Activated CD8-positive, alpha-beta memory T cell treated with anti-CD3 and anti-CD28 coated beads for 36 hours (primary cell): ENCODE results near the gene DOC2A. TPM values are rescaled to one million over a fixed set of nuclear protein-coding genes. Genes with fewer than 3 reads are reported as not detected.

ENCODE experiments used
- CTCF ChIA-PET: fragments of 350-600 bp; sonication (Branson Sonifier 250); formaldehyde crosslinking; loops from one replicate; lab custom pipeline; 2021; ENCODE audit warnings: antibody characterized with exemption; lab: Charles Lee
- POLR2A ChIA-PET: fragments of 350-600 bp; sonication (Branson Sonifier 250); formaldehyde crosslinking; loops from one replicate; lab custom pipeline; 2021; ENCODE audit warnings: antibody characterized with exemption; lab: Charles Lee
- total RNA-seq, 2 experiments: library from RNA; stranded (reverse); gene quantifications; one replicate each; pipeline ENCODE4 v1.2.3, GENCODE V29; 2021

The DOC2A gene
- total RNA-seq, 2 experiments from 2014 or later, result 0.70 to 0.84 TPM

DNA sequence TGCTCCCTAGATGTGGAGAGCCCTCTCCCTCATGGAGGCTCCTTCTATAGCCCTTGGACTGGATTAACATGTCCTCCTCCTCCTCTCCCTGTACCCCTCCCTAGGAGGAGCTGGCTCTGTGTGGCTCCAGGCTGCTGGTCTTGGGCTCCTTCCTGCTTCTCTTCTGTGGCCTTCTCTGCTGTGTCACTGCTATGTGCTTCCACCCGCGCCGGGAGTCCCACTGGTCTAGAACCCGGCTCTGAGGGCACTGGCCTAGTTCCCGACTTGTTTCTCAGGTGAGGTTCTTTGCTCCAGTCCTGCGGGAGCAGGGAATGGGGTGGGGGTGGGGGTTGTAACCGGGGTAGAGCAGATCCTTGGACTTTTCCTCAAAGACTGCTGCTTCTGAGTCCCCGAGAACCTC is 39.5 kb downstream of the DOC2A start:
- ChIA-PET CTCF (interaction anchor here (3.0 kb wide), 1 partner anchor 10 kb away, joined by 14 read pairs; the partner anchor contains the start of gene TMEM219), POLR2A (no interaction called here)

DNA sequence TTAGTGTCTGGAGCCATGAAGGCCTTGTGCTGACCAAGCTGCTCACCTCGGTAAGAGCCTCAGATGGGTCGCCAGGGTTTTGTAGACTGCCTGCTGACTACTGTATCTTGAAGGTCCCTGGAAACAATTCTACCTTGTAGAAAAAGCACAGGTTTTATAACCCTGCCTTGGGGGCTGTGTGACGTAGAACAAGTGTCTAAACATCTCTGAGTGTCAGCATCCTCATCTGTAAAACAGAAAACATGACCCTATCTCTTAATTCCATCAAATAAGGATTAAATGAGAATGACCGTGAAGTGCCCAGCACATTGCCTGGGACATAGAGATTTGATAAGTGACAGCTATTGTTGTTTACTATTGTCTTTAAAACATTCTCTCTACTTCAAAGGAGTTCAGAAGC is 42.6 kb downstream of the DOC2A start:
- CTCF ChIA-PET, result no interaction called here
- POLR2A ChIA-PET, result no interaction called here

DNA sequence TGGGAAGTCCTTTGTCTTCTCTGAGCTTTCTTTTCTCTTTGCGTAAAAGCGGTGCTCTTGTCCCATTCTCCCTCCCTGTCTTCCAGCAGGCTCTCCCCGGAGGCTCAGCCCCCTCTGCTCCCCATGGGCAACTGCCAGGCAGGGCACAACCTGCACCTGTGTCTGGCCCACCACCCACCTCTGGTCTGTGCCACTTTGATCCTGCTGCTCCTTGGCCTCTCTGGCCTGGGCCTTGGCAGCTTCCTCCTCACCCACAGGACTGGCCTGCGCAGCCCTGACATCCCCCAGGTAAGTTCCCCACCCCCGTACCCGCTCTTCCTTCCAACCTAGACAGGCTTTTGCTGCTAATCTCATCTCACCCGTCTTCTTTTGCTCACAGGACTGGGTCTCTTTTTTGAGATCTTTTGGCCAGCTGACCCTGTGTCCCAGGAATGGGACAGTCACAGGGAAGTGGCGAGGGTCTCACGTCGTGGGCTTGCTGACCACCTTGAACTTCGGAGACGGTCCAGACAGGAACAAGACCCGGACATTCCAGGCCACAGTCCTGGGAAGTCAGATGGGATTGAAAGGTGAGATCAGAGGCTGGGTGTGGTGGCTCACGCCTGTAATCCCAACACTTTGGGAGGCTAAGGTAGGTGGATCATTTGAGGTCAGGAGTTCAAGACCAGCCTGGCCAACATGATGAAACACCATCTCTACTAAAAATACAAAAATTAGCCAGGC is 47.6 kb downstream of the DOC2A start:
- CTCF ChIA-PET, result no interaction called here
- POLR2A ChIA-PET, result interaction anchor here (1.2 kb wide), 1 partner anchor 10 kb away, joined by 5 read pairs; the partner anchor contains the start of gene TAOK2

DNA sequence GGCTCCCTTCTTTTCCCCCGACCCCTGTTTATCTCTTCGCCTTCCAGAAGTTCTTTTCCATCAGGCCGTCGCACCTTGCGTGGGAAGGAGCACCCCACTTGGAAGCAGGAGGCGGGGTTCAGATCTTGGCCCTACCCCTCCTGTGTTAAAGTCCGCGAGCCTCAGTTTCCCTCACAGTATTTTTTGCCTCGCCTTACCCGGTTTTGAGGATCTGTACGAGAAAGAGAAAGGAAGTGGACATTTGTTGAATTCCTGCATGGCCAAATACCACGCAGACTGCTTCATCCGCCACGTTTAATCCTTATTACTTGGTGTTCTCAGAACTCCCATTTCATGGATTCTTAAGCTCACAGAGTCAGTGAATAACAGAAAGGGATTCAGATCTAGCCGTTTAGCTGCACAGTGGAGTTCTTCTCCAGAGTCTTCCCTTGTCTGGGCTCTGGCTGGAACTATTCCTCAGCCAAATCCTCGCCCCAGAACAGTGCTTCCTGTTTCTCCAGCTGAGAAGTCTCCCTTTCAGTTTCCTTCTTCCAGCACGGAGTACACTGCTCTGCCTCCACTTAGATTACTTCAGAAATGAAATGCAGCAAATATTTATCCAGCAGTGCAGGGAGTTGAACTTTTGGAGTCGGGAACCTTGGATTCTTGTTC is 48.4 kb downstream of the DOC2A start:
- ChIA-PET POLR2A (interaction anchor here (0.5 to 1.5 kb wide), 4 partner anchors 10 to 1099 kb away, joined by 5 to 10 read pairs (median 7); partner anchors contain the start of genes KCTD13, SH2B1 and TAOK2), CTCF (interaction anchor here (0.8 to 2.3 kb wide), 2 partner anchors 10 to 63 kb away, joined by 4 to 14 read pairs; partner anchors contain the start of gene TAOK2)

DNA sequence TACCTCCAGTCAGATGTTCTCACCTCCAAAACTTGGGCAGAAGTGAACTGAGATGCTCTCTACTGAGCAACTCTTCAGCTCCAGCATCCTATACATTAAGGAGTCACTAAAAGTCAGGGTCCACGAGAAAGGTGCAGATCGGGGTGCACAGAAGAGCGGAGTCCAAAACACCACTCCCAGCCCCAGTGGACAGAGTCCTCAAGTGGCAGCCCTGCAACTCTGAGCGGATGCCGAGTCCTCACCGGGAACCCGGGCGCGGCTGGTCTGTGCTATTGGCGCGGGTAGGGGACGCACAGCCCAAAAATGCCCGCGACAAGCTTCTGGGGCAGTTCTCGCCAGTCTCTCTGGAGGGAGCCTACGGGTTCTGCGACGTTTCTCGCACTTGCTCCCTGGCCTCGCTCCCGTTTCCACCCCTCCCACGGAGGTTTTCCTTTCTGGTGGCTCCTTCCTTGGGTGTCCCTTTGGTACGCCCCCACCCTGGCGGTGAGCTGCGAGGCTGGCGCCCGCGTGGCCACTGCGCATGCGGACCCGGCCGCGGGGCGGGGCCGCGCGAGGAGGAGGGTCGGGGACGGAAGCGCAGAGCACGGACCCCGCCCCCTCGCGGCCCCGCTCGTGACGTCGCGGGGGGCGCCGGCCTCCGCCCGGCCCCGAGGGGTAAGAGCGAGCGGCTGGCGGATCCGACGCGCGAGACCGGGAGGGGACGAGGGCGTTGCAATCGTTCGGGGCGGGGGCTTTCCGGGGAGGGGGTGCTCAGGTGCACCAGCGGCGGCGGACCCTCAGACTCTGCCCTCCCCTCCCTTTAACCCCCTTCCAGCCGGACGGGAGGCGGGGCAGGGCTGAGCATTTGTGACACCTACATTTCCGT is 49.1 kb downstream of the DOC2A start, which contains the start of gene TMEM219:
TMEM219 (plus strand) TSS at position 601 of the 865 bp plus-strand sequence. CDS start 1,065 bp downstream, outside the sequence.
- POLR2A ChIA-PET, result interaction anchor here (0.5 to 1.5 kb wide), 5 partner anchors 11 to 1098 kb away, joined by 3 to 10 read pairs (median 7); partner anchors contain the start of genes KCTD13, SH2B1 and TAOK2
- CTCF ChIA-PET, result interaction anchor here (0.6 to 2.3 kb wide), 5 partner anchors 11 to 113 kb away, joined by 3 to 14 read pairs (median 4); partner anchors contain the start of gene TAOK2

DNA sequence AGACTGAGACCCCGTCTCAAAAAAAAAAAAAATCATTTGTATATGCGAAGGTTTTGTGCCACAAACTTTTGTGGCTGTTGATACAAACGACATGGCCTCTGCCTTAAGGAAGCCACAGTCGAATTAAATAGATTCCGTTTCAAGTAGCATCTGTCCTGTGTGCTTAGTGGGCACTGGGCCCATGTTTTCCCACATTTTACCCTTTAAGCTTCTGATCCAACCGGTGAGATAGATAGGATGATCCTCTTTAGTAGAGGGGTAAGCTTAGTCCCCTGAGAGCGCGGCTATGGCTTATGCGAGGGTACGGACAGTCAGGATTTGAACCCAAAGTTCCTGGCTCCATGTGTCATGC is 49.7 kb downstream of the DOC2A start:
- ChIA-PET CTCF (interaction anchor here (0.6 to 2.3 kb wide), 5 partner anchors 12 to 113 kb away, joined by 3 to 14 read pairs (median 7); partner anchors contain the start of gene TAOK2), POLR2A (interaction anchor here (0.6 to 1.5 kb wide), 6 partner anchors 12 to 203 kb away, joined by 3 to 10 read pairs (median 5); partner anchors contain the start of genes KCTD13 and TAOK2)

DNA sequence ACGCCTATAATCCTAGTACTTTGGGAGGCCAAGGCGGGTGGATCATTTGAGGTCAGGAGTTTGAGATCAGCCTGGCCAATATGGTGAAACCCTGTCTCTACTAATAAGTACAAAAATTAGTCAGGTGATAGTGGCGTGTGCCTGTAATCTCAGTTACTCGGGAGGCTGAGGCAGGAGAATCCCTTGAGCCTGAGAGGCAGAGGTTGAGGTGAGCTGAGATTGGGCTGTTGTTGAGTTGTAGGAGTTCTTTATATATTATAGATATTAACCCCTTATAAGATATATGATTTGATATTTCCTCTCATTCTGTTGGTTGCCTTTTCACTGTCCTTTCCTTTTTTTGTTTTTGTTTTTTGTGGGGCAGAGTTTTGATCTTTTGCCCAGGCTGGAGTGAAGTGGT is 51.0 kb downstream of the DOC2A start:
- POLR2A ChIA-PET, result interaction anchor here (0.6 kb wide), 1 partner anchor 34 kb away, joined by 5 read pairs; the partner anchor contains the start of gene KCTD13
- CTCF ChIA-PET, result interaction anchor here (1.5 to 2.3 kb wide), 2 partner anchors 13 to 73 kb away, joined by 7 to 14 read pairs; partner anchors contain the start of gene TAOK2

DNA sequence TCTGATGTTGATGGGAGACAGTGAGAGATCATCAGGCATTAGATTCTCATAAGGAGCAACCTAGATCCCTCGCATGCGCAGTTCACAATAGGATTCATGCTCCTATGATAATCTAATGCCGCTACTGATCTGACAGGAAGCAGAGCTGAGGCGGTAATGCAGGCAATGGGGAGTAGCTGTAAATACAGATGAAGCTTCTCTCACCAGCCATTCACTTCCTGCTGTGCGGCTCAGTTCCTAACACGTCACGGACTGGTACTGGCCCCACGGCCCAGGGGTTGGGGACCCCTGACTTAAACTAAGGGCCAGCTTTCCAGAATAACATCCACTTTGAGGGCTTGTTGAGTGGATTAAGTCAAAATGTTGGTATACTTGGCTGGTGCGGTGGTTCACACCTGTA is 51.5 kb downstream of the DOC2A start:
- CTCF ChIA-PET, result no interaction called here
- POLR2A ChIA-PET, result interaction anchor here (0.6 kb wide), 1 partner anchor 33 kb away, joined by 5 read pairs; the partner anchor contains the start of gene KCTD13

DNA sequence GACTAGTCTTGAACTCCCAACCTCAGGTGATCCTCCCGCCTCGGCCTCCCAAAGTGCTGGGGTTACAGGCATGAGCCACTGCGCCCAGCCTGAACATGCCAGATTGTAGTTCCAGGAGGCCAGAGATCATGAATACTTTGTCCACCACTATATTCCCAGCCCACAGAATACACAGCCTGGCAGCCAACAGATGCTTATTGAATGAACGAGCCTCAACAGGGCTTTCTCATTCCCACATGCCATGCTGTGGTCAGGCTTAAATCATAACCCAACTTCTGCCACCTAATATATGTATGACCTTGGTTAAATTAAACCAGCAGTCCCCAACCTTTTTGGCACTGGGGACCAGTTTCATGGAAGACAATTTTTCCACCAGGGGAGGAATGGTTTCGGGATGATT is 52.1 kb downstream of the DOC2A start:
- POLR2A ChIA-PET, result no interaction called here
- CTCF ChIA-PET, result no interaction called here

Other genes with a start within 250 kb of the DOC2A start
- not detected for gene ZG16, start 232.8 kb downstream of the DOC2A start, total RNA-seq
- 100 to 1,000 TPM; 129 to 134 TPM for gene KIF22, start 220.3 kb downstream of the DOC2A start, total RNA-seq
- 100 to 1,000 TPM; 397 to 431 TPM for gene MAZ, start 204.5 kb downstream of the DOC2A start, total RNA-seq
- gene PRRT2, start 198.8 kb downstream of the DOC2A start, total RNA-seq, result 1 to 10 TPM in 1 of 2 experiments, under 1 TPM in 1; 0.67 to 1.1 TPM
- gene PAGR1, start 194.9 kb downstream of the DOC2A start, total RNA-seq, result 10 to 100 TPM; 38.3 to 40.9 TPM
- 10 to 100 TPM; 42.2 to 46.0 TPM for gene MVP, start 190.6 kb downstream of the DOC2A start, total RNA-seq
- gene CDIPT, start 147.8 kb downstream of the DOC2A start, total RNA-seq, result 10 to 100 TPM; 57.2 to 58.1 TPM
- under 1 TPM; 0.11 to 0.13 TPM for gene SEZ6L2, start 111.5 kb downstream of the DOC2A start, total RNA-seq
- gene ASPHD1, start 110.5 kb downstream of the DOC2A start, total RNA-seq, result 1 to 10 TPM; 1.3 to 1.8 TPM
- gene KCTD13, start 84.8 kb downstream of the DOC2A start, total RNA-seq, result 10 to 100 TPM; 38.1 to 39.5 TPM
- 10 to 100 TPM; 40.0 to 40.2 TPM for gene TMEM219, start 48.9 kb downstream of the DOC2A start, total RNA-seq
- 10 to 100 TPM; 38.8 to 39.1 TPM for gene TAOK2, start 37.2 kb downstream of the DOC2A start, total RNA-seq
- 10 to 100 TPM; 46.1 to 46.2 TPM for gene HIRIP3, start 15.4 kb downstream of the DOC2A start, total RNA-seq
- gene INO80E, start 14.8 kb downstream of the DOC2A start, total RNA-seq, result 100 to 1,000 TPM; 119 to 123 TPM
- not detected for gene C16orf92, start 12.2 kb upstream of the DOC2A start, total RNA-seq
- gene TLCD3B, start 20.2 kb upstream of the DOC2A start, total RNA-seq, result 1 to 10 TPM; 1.1 to 1.4 TPM
- gene ALDOA, start 54.7 kb upstream of the DOC2A start, total RNA-seq, result 1,000 to 10,000 TPM; 2,600 to 2,646 TPM
- 100 to 1,000 TPM; 125 to 137 TPM for gene PPP4C, start 65.0 kb upstream of the DOC2A start, total RNA-seq
- 1 to 10 TPM; 1.5 to 1.7 TPM for gene TBX6, start 80.9 kb upstream of the DOC2A start, total RNA-seq
- gene YPEL3, start 85.2 kb upstream of the DOC2A start, total RNA-seq, result 10 to 100 TPM; 13.3 to 13.6 TPM
- 1 to 10 TPM; 3.4 to 4.3 TPM for gene GDPD3, start 102.5 kb upstream of the DOC2A start, total RNA-seq
- 10 to 100 TPM; 38.7 to 40.8 TPM for gene MAPK3, start 112.2 kb upstream of the DOC2A start, total RNA-seq
- 100 to 1,000 TPM; 971 to 991 TPM for gene CORO1A, start 172.6 kb upstream of the DOC2A start, total RNA-seq
- gene BOLA2B, start 182.6 kb upstream of the DOC2A start, total RNA-seq, result 100 to 1,000 TPM; 266 to 297 TPM
- 10 to 100 TPM; 62.6 to 72.6 TPM for gene SLX1A, start 182.8 kb upstream of the DOC2A start, total RNA-seq
- 10 to 100 TPM; 11.6 to 12.7 TPM for gene SULT1A3, start 188.2 kb upstream of the DOC2A start, total RNA-seq
- 1 to 10 TPM; 7.7 to 8.6 TPM for gene NPIPB13, start 237.5 kb upstream of the DOC2A start, total RNA-seq